ENCODE measurements around the gene AFF1.

AFF1 gene

GRCh38 chr4:87014284-87014782 lies 79.5 kb downstream of the AFF1 start:
- no peak for TF ChIP-seq ZNF274 (IDR thresholded peaks at IDR 0.05; ENCODE audit: low read depth, low read length)
- peak overlapping the region; percentile 85; the same call in 1 of the 2 replicates for H3K4me3 ChIP-seq (ENCODE audit: low read length)

DNA sequence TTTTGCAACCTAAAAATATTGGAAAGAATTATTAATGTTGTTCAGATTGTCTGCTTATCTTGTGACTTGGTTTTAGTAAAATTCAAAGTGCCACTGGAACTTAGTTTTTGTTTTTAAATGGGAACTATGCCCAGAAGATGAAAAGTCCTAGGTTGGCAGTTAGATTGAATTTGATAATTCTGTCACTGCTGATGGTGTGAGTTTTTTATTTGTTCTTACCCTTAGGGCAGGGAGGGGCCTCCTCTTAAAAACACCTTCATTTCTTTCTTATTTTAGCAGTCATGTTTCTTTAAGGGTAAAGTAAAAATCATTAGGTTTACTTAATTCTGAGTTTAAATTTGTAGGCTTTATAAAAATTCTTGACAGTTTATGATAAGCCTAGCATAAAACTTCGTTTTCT lies 80.6 kb downstream of the AFF1 start:
- H3K4me3 ChIP-seq (ENCODE audit: low read length), result no peak overlapping the region; the same call in 1 of the 2 replicates
- TF ChIP-seq ZNF274 (IDR thresholded peaks at IDR 0.05; ENCODE audit: low read depth, low read length), result no peak

GRCh38 chr4:87017580-87018342 lies 83.0 kb downstream of the AFF1 start:
- no peak for TF ChIP-seq ZNF274 (IDR thresholded peaks at IDR 0.05; ENCODE audit: low read depth, low read length)
- H3K4me3 ChIP-seq (ENCODE audit: low read length), result peak overlapping the region; percentile 43

GRCh38 chr4:87018753-87019152 lies 83.9 kb downstream of the AFF1 start:
- no peak for TF ChIP-seq ZNF274 (IDR thresholded peaks at IDR 0.05; ENCODE audit: low read depth, low read length)
- no peak overlapping the region for H3K4me3 ChIP-seq (ENCODE audit: low read length)

DNA sequence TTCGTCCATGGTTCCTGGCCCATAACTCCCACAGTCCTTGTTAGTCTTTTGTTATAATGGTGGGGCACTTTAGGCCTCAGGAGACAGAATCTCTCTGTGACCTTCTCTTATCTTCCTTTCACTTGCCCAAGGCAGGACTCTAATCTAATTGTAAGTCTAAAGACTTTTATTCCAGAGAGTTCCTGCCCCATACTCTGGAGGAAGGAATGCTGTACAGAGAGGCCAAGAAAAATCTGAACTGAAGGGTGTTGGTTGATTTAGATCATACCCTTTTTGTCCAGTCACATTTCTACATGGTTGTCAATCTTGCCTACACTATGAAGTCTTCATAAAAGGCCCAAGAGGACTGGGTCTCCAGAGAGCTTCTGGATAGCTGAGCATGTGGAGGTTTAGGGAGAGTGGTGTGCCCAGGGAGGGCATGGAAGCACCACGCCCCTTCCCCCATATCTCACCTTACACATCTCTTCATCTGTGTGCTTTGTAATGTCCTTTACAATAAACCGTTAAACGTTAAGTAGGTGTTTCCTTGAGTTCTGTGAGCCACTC lies 84.5 kb downstream of the AFF1 start:
- peak overlapping the region; percentile 0; the same call in 1 of the 2 replicates for H3K4me3 ChIP-seq (ENCODE audit: low read length)
- TF ChIP-seq ZNF274 (IDR thresholded peaks at IDR 0.05; ENCODE audit: low read depth, low read length), result no peak

DNA sequence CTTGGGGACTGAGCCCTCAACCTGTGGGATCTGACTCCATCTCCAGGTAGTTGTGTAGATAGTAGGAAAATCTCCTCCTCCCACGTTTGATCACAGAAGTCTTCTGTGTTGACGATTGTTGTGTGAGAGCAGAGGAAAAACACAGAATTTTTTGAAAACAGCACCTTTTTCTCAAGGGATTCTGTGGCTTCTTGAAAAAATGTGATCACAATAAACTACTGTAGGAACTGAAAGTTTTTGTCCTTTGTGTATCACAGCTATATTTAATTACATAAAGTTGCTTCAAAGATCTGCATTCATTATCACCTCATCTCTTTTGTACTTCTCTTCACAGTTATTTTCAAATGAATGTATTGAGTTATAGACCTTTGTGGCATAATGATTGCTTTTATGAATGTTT lies 85.1 kb downstream of the AFF1 start:
- H3K4me3 ChIP-seq (ENCODE audit: low read length), result peak overlapping the region; percentile 0; the same call in 1 of the 2 replicates
- TF ChIP-seq ZNF274 (IDR thresholded peaks at IDR 0.05; ENCODE audit: low read depth, low read length), result no peak

GRCh38 chr4:87024201-87024600 lies 89.4 kb downstream of the AFF1 start:
- H3K4me3 ChIP-seq (ENCODE audit: low read length), result no peak overlapping the region
- no peak for TF ChIP-seq ZNF274 (IDR thresholded peaks at IDR 0.05; ENCODE audit: low read depth, low read length)

DNA sequence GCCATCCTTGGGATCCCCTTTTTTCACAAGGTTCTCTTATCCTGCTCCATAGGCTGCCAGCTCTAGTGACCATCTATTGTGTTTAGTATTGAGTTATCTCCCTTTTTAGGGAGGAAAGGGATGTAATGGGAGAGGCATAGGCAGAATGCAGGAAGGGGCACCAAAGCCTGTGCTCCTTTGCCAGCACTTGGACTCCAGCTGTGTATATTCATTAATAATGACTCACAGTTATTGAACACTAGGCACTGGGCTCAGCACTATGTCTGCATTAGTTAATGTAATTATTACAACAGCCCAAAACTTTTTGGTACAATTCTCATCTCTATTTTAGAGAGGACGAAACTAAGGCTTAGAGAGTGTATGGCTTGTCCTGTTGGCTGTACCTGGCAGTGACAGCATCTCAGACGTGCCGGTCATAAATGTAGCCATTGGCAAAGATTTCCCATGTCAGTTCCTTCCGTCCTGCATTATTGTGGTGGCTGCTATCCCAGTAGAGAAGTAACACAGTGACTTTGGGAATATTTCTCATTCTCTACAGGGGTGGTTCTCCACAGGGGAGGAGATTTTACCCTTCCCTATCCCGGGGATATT lies 90.3 kb downstream of the AFF1 start:
- H3K4me3 ChIP-seq (ENCODE audit: low read length), result peak overlapping the region; percentile 22; the same call in 1 of the 2 replicates
- TF ChIP-seq ZNF274 (IDR thresholded peaks at IDR 0.05; ENCODE audit: low read depth, low read length), result no peak

DNA sequence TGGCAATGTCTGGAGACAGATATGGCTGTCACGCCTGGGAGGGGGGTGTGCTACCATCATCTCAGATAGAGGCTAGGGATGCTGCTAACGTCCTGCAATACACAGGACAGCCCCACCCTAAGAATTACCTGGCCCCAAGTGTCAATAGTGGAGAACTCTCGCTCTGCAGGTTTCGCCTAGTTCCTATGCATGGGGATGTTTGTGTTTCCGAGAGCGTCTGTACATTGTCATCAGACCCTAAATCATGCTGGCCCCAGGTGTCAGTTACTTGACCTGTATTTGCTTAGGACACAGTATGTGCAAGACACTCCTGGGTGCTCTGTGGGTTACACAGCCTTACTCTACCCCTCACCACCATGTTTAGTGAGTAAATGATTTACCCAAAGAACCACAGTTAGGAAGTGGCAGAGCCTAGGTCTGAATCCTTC lies 90.8 kb downstream of the AFF1 start:
- no peak for TF ChIP-seq ZNF274 (IDR thresholded peaks at IDR 0.05; ENCODE audit: low read depth, low read length)
- peak overlapping the region; percentile 22; the same call in 1 of the 2 replicates for H3K4me3 ChIP-seq (ENCODE audit: low read length)

- H3K4me3 ChIP-seq (ENCODE audit: low read length), result no peak overlapping the region
- no peak for TF ChIP-seq ZNF274 (IDR thresholded peaks at IDR 0.05; ENCODE audit: low read depth, low read length)
Measured at GRCh38 chr4:87026800-87027495, 92.1 kb downstream of the AFF1 start.

GRCh38 chr4:87029356-87029755 lies 94.5 kb downstream of the AFF1 start:
- no peak for TF ChIP-seq ZNF274 (IDR thresholded peaks at IDR 0.05; ENCODE audit: low read depth, low read length)
- no peak overlapping the region for H3K4me3 ChIP-seq (ENCODE audit: low read length)

GRCh38 chr4:87030124-87030523 lies 95.3 kb downstream of the AFF1 start:
- H3K4me3 ChIP-seq (ENCODE audit: low read length), result no peak overlapping the region
- no peak for TF ChIP-seq ZNF274 (IDR thresholded peaks at IDR 0.05; ENCODE audit: low read depth, low read length)

DNA sequence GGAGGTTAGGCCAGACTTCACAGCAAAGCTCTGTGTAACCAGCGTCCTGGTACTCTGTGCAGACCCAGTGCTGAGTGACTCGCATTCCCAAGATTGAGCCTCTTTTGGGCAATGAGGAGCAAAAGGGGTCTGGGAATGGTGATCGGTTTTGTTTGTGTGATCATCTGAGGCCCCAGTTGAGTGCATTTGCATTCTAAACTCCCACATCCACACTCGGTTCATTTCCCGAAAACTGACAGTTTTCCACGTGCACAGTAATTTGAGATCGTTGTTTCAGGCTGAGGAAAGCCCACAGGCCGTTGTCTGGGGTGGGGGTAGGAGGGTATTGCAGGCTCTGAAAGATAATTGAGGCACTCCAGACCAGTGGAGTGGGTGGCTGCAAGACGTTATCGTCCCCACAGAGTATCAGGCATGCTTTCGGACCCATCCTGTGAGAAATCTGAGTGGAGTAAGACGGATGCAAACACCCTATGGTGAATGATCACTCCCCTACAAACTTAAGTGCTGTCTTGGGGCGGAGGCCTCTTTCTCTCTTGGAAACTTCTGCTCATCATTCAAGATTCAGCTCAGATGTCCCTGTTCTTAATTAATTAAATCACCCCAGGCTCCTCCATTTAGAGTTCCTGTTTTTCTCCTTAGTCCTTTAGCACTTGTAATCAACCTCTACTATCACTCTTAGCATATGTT lies 96.1 kb downstream of the AFF1 start:
- no peak overlapping the region for H3K4me3 ChIP-seq (ENCODE audit: low read length)
- TF ChIP-seq ZNF274 (IDR thresholded peaks at IDR 0.05; ENCODE audit: low read depth, low read length), result no peak

DNA sequence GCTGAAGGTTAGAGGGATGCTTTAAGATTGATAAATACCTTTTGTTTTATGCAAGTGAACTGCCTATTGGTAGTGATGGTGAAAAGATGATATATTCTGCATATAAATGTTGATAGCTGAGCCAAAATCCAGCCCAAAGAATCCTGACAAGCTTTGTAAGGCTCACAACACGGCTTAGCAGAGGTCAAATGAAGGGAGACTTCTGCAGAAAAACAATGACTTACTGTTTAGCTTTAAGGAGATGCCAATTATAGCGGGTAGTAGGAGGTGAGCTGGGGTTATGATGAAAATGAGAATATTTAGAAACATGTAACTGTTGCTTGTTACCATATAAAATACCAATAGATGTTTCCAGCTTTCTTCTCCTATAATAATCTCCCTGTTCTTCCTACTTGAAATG lies 97.1 kb downstream of the AFF1 start:
- no peak overlapping the region for H3K4me3 ChIP-seq (ENCODE audit: low read length)
- no peak for TF ChIP-seq ZNF274 (IDR thresholded peaks at IDR 0.05; ENCODE audit: low read depth, low read length)
